NB4 (cell line): Measurements from ENCODE around the gene OR52E4.

Source experiments
- DNase-seq: peaks from one replicate; pipeline ENCODE4 v3.0.0; 2010; ENCODE audit warnings: low read depth
- H3K4me3 ChIP-seq: one replicate; pipeline ENCODE4 v1.5.1; 2011; ENCODE audit warnings: mild to moderate bottlenecking, low read depth, low read length, moderate library complexity
- CTCF ChIP-seq: IDR thresholded peaks from one replicate; pipeline ENCODE4 v1.5.1; 2012; ENCODE audit warnings: low read depth, low read length
- MAX ChIP-seq: IDR thresholded peaks from 2 replicates; pipeline ENCODE4 v1.6.1; 2011; ENCODE audit warnings: low read depth, low read length
- MYC ChIP-seq: IDR thresholded peaks from 2 replicates; pipeline ENCODE4 v1.6.1; 2011; ENCODE audit warnings: low read depth, low read length
- POLR2A ChIP-seq: IDR thresholded peaks from 2 replicates; pipeline ENCODE4 v1.6.1; 2011; ENCODE audit warnings: mild to moderate bottlenecking; ENCODE audit not compliant: insufficient read length; ENCODE audit errors: extremely low read depth

OR52E4 gene

GRCh38 chr11:5929571-5930368 lies 49.3 kb downstream of the OR52E4 start:
- H3K4me3 ChIP-seq: no peak overlapping the region
- no peak for TF ChIP-seq MAX
- no peak for TF ChIP-seq MYC
- no peak for TF ChIP-seq CTCF
- TF ChIP-seq POLR2A: no peak
- no peak for DNase-seq

GRCh38 chr11:5930614-5931013 lies 50.2 kb downstream of the OR52E4 start:
- H3K4me3 ChIP-seq: no peak overlapping the region
- no peak for DNase-seq
- TF ChIP-seq CTCF (no peak), MAX (no peak)

- no peak overlapping the region for H3K4me3 ChIP-seq
- TF ChIP-seq MYC: no peak
- no peak for TF ChIP-seq POLR2A
- no peak for TF ChIP-seq CTCF
- TF ChIP-seq MAX: no peak
These were observed 50.6 kb downstream of the OR52E4 start for GRCh38 chr11:5931061-5931460.

GRCh38 chr11:5932671-5933070 lies 52.2 kb downstream of the OR52E4 start:
- no peak overlapping the region for H3K4me3 ChIP-seq
- no peak for DNase-seq
- TF ChIP-seq MYC: no peak
- TF ChIP-seq CTCF: no peak
- no peak for TF ChIP-seq MAX
- TF ChIP-seq POLR2A: no peak

More at GRCh38 chr11:5931061-5931460, 50.6 kb downstream of the OR52E4 start:
- DNase-seq: no peak

- TF ChIP-seq MAX: no peak
- TF ChIP-seq CTCF: no peak
- TF ChIP-seq POLR2A: no peak
- no peak overlapping the region for H3K4me3 ChIP-seq
- no peak for DNase-seq
These were observed 52.7 kb downstream of the OR52E4 start for GRCh38 chr11:5933116-5933515.
